ENCODE data around the gene GARIN1A.

The GARIN1A gene

GRCh38 chr7:128713794-128714193 is 41.7 kb downstream of the GARIN1A start:
- Histone ChIP-seq H3K27ac (replicated peaks) (no peak overlapping the region), H3K4me3 (replicated peaks; ENCODE audit: insufficient read depth, low read length) (no peak overlapping the region), H3K27me3 (ENCODE audit: insufficient read depth, poor library complexity, severe bottlenecking) (no peaks in the 10 kb centered on the region)
- no peak for DNase-seq (ENCODE audit: low read depth in 1 of 2, low spot score in 1 of 2)
- TF ChIP-seq GABPA (IDR thresholded peaks at IDR 0.05; ENCODE audit: low read depth), result no peak
- TF ChIP-seq SPI1 (IDR thresholded peaks at IDR 0.05; ENCODE audit: borderline replicate concordance, low read depth), result no peak
- TF ChIP-seq CTCF (IDR thresholded peaks at IDR 0.05; ENCODE audit: insufficient read depth, low read length), result no peak
- TF ChIP-seq REST (IDR thresholded peaks at IDR 0.05; ENCODE audit: insufficient replicate concordance, low read depth), result no peak
- TF ChIP-seq POLR2AphosphoS5 (IDR thresholded peaks at IDR 0.05; ENCODE audit: low read depth), result no peak

- Histone ChIP-seq H3K4me3 (replicated peaks; ENCODE audit: insufficient read depth, low read length) (no peak overlapping the region), H3K27ac (replicated peaks) (no peak overlapping the region), H3K27me3 (ENCODE audit: insufficient read depth, poor library complexity, severe bottlenecking) (no peaks in the 10 kb centered on the region)
- TF ChIP-seq CTCF (IDR thresholded peaks at IDR 0.05; ENCODE audit: insufficient read depth, low read length), result no peak
- TF ChIP-seq SPI1 (IDR thresholded peaks at IDR 0.05; ENCODE audit: borderline replicate concordance, low read depth), result peak; percentile 35; the same call in 1 of the 2 replicates
- DNase-seq (ENCODE audit: low read depth in 1 of 2, low spot score in 1 of 2), result peak in 1 of 2 experiments; percentile 11
Measured at GRCh38 chr7:128714701-128715495, 42.8 kb downstream of the GARIN1A start.

- no peak for DNase-seq (ENCODE audit: low read depth in 1 of 2, low spot score in 1 of 2)
- H3K27me3 ChIP-seq (ENCODE audit: insufficient read depth, poor library complexity, severe bottlenecking), result no peaks in the 10 kb centered on the region
- no peak overlapping the region for H3K27ac ChIP-seq (replicated peaks)
- TF ChIP-seq GABPA (IDR thresholded peaks at IDR 0.05; ENCODE audit: low read depth) (no peak), POLR2AphosphoS5 (IDR thresholded peaks at IDR 0.05; ENCODE audit: low read depth) (no peak), CTCF (IDR thresholded peaks at IDR 0.05; ENCODE audit: insufficient read depth, low read length) (no peak), REST (IDR thresholded peaks at IDR 0.05; ENCODE audit: insufficient replicate concordance, low read depth) (no peak), SPI1 (IDR thresholded peaks at IDR 0.05; ENCODE audit: borderline replicate concordance, low read depth) (no peak)
- H3K4me3 ChIP-seq (replicated peaks; ENCODE audit: insufficient read depth, low read length), result no peak overlapping the region
Measured at GRCh38 chr7:128718967-128719642, 47.0 kb downstream of the GARIN1A start.
